GM23248 (cell line): ENCODE data around the gene LOXHD1. TPM values are rescaled to one million over a fixed set of nuclear protein-coding genes. Genes with fewer than 3 reads are reported as not detected.

Source experiments
- DNase-seq: peaks from one replicate; pipeline ENCODE4 v3.0.0-alpha.2; 2015
- H2AFZ ChIP-seq: fragments of 200-600 bp; sonication (generic); 2 replicates; pipeline ENCODE4 v1.6.1; 2016; ENCODE audit warnings: antibody characterized with exemption
- H3F3A ChIP-seq: fragments of 200-600 bp; sonication (generic); 2 replicates; pipeline ENCODE4 v1.6.1; 2016; ENCODE audit warnings: mild to moderate bottlenecking, antibody characterized with exemption, mixed run types; ENCODE audit not compliant: insufficient read depth
- H3K27ac ChIP-seq: fragments of 200-600 bp; sonication (generic); 2 replicates; pipeline ENCODE4 v1.5.1; 2016; ENCODE audit warnings: mild to moderate bottlenecking
- H3K27me3 ChIP-seq: fragments of 200-600 bp; sonication (generic); replicated peaks from 2 replicates; pipeline ENCODE4 v1.6.1; 2016; ENCODE audit warnings: mild to moderate bottlenecking; ENCODE audit not compliant: insufficient read depth
- H3K36me3 ChIP-seq: fragments of 200-600 bp; sonication (generic); 2 replicates; pipeline ENCODE4 v1.6.1; 2016; ENCODE audit warnings: low read depth, mild to moderate bottlenecking
- H3K4me1 ChIP-seq: fragments of 200-600 bp; sonication (generic); 2 replicates; pipeline ENCODE4 v1.6.1; 2016; ENCODE audit warnings: mild to moderate bottlenecking; ENCODE audit not compliant: insufficient read depth
- H3K4me2 ChIP-seq: fragments of 200-600 bp; sonication (generic); one replicate; pipeline ENCODE4 v1.6.1; 2016; ENCODE audit warnings: mild to moderate bottlenecking; ENCODE audit not compliant: unreplicated experiment
- H3K4me3 ChIP-seq: fragments of 200-600 bp; sonication (generic); 2 replicates; pipeline ENCODE4 v1.5.1; 2016; ENCODE audit warnings: mild to moderate bottlenecking
- H3K79me2 ChIP-seq: fragments of 200-600 bp; sonication (generic); 2 replicates; pipeline ENCODE4 v1.6.1; 2016; ENCODE audit warnings: mild to moderate bottlenecking; ENCODE audit not compliant: insufficient read depth
- H3K9ac ChIP-seq: fragments of 200-600 bp; sonication (generic); 2 replicates; pipeline ENCODE4 v1.6.1; 2016; ENCODE audit warnings: mild to moderate bottlenecking
- H3K9me2 ChIP-seq: fragments of 200-600 bp; sonication (generic); 2 replicates; pipeline ENCODE4 v1.6.1; 2016; ENCODE audit warnings: mixed run types, mild to moderate bottlenecking, moderate library complexity; ENCODE audit not compliant: insufficient read depth
- H3K9me3 ChIP-seq: fragments of 200-600 bp; sonication (generic); one replicate; pipeline ENCODE4 v1.6.1; 2017; ENCODE audit warnings: low read depth
- H4K20me1 ChIP-seq: fragments of 200-600 bp; sonication (generic); 2 replicates; pipeline ENCODE4 v1.6.0; 2016; ENCODE audit not compliant: insufficient read depth
- EZH2 ChIP-seq: fragments of 200-600 bp; sonication (generic); IDR thresholded peaks from 2 replicates; pipeline ENCODE4 v1.6.1; 2018; ENCODE audit warnings: antibody characterized with exemption, mild to moderate bottlenecking; ENCODE audit not compliant: insufficient read depth, poor library complexity, severe bottlenecking
- EZH2phosphoT487 ChIP-seq: fragments of 200-600 bp; sonication (generic); IDR thresholded peaks from 2 replicates; pipeline ENCODE4 v1.6.1; 2018; ENCODE audit warnings: antibody characterized with exemption, moderate library complexity, mild to moderate bottlenecking, low read depth; ENCODE audit not compliant: insufficient read depth
- WGBS, 2 experiments: methylation state at CpG; one replicate each; pipeline ENCODE4 v1.1.6; 2015 to 2017; ENCODE audit warnings: low lambda C conversion rate in 2 of 2, low coverage in 1 of 2; ENCODE audit errors: missing lambda C conversion rate in 2 of 2; 5-methylcytosine and 5-hydroxymethylcytosine counted together
- in situ Hi-C: fragments of 300-500 bp; cut with MboI; formaldehyde crosslinking; loops from 2 replicates; pipeline ENCODE4 v1.15.0; 2020
- polyA plus RNA-seq: library from polyadenylated mRNA; unstranded; fragments of >200 nt; fragmentation: Nextera tagmentation; extraction: Ambion mirVana; gene quantifications from 2 replicates; pipeline ENCODE4 v1.2.1, GENCODE V29; 2016
- total RNA-seq: library from RNA; depleted of rRNA; stranded (reverse); fragments of >200 nt; shearing (Covaris generic); gene quantifications from 2 replicates; pipeline ENCODE4 v1.2.3, GENCODE V29; 2014

Gene LOXHD1
- total and polyA plus RNA-seq, 2 experiments from 2014 or later, result not detected

GRCh38 chr18:46567196-46567595 is 89.8 kb downstream of the LOXHD1 start:
- no peaks in the 10 kb centered on the region for H3F3A ChIP-seq
- H3K4me1 ChIP-seq, result no peaks in the 10 kb centered on the region
- H3K4me2 ChIP-seq, result no peak overlapping the region
- TF ChIP-seq EZH2phosphoT487 (no peak), EZH2 (no peak)
- H3K36me3 ChIP-seq, result no peaks in the 10 kb centered on the region
- WGBS, 2 experiments, result 5 to 14% methylated on average over 2 of the region's 2 CpGs
- H3K9me2 ChIP-seq, result no peaks in the 10 kb centered on the region
- no peak overlapping the region for H2AFZ ChIP-seq
- no peaks in the 10 kb centered on the region for H4K20me1 ChIP-seq
- no peak overlapping the region for H3K27ac ChIP-seq
- H3K9ac ChIP-seq, result no peak overlapping the region
- in situ Hi-C loops, result no loop called here
- H3K9me3 ChIP-seq, result no peaks in the 10 kb centered on the region
- no peak for DNase-seq
- H3K79me2 ChIP-seq, result no peaks in the 10 kb centered on the region
- no peak overlapping the region for H3K4me3 ChIP-seq
- H3K27me3 ChIP-seq, result peaks cover 10% of the 10 kb centered on the region

GRCh38 chr18:46566111-46566510 is 90.9 kb downstream of the LOXHD1 start:
- H3K79me2 ChIP-seq, result no peaks in the 10 kb centered on the region
- no peak overlapping the region for H2AFZ ChIP-seq
- no peaks in the 10 kb centered on the region for H3F3A ChIP-seq
- 36 to 50% methylated on average over 10 of the region's 10 CpGs for WGBS, 2 experiments
- no peaks in the 10 kb centered on the region for H3K4me1 ChIP-seq
- TF ChIP-seq EZH2 (no peak), EZH2phosphoT487 (no peak)
- H3K9ac ChIP-seq, result no peak overlapping the region
- H3K27me3 ChIP-seq, result peaks cover 10% of the 10 kb centered on the region
- no peaks in the 10 kb centered on the region for H3K9me2 ChIP-seq
- no peak overlapping the region for H3K4me2 ChIP-seq
- H3K27ac ChIP-seq, result no peak overlapping the region
- no peak for DNase-seq
- H3K36me3 ChIP-seq, result no peaks in the 10 kb centered on the region
- in situ Hi-C loops, result no loop called here
- no peak overlapping the region for H3K4me3 ChIP-seq
- H4K20me1 ChIP-seq, result no peaks in the 10 kb centered on the region
- no peaks in the 10 kb centered on the region for H3K9me3 ChIP-seq

- H3K4me3 ChIP-seq, result no peak overlapping the region
- H3K4me1 ChIP-seq, result no peaks in the 10 kb centered on the region
- no peaks in the 10 kb centered on the region for H3K36me3 ChIP-seq
- WGBS, 2 experiments, result 23 to 26% methylated on average over 5 of the region's 5 CpGs
- H3K9ac ChIP-seq, result no peak overlapping the region
- no peaks in the 10 kb centered on the region for H4K20me1 ChIP-seq
- no peaks in the 10 kb centered on the region for H3K9me2 ChIP-seq
- no peaks in the 10 kb centered on the region for H3F3A ChIP-seq
- TF ChIP-seq EZH2 (no peak), EZH2phosphoT487 (no peak)
- DNase-seq, result no peak
- H2AFZ ChIP-seq, result no peak overlapping the region
- no peaks in the 10 kb centered on the region for H3K9me3 ChIP-seq
- no peak overlapping the region for H3K4me2 ChIP-seq
- in situ Hi-C loops, result no loop called here
- H3K27me3 ChIP-seq, result peaks cover 10% of the 10 kb centered on the region
- H3K27ac ChIP-seq, result no peak overlapping the region
- H3K79me2 ChIP-seq, result no peaks in the 10 kb centered on the region
Observed at GRCh38 chr18:46565256-46565655, 91.8 kb downstream of the LOXHD1 start.

GRCh38 chr18:46563317-46563716 is 93.7 kb downstream of the LOXHD1 start:
- in situ Hi-C loops, result no loop called here
- H3K27me3 ChIP-seq, result peaks cover 10% of the 10 kb centered on the region
- no peak for TF ChIP-seq EZH2phosphoT487
- no peak for TF ChIP-seq EZH2
- no peak overlapping the region for H3K9ac ChIP-seq
- no peaks in the 10 kb centered on the region for H3K9me3 ChIP-seq
- no peaks in the 10 kb centered on the region for H3K79me2 ChIP-seq
- DNase-seq, result no peak
- no peak overlapping the region for H3K4me3 ChIP-seq
- H3K4me2 ChIP-seq, result no peak overlapping the region
- H4K20me1 ChIP-seq, result no peaks in the 10 kb centered on the region
- H3F3A ChIP-seq, result no peaks in the 10 kb centered on the region
- no peaks in the 10 kb centered on the region for H3K9me2 ChIP-seq
- H3K4me1 ChIP-seq, result no peaks in the 10 kb centered on the region
- 14 to 18% methylated on average over 4 of the region's 4 CpGs for WGBS, 2 experiments
- H3K27ac ChIP-seq, result no peak overlapping the region
- H3K36me3 ChIP-seq, result no peaks in the 10 kb centered on the region
- no peak overlapping the region for H2AFZ ChIP-seq

- no peak overlapping the region for H3K9ac ChIP-seq
- H3F3A ChIP-seq, result no peaks in the 10 kb centered on the region
- no peak overlapping the region for H3K4me2 ChIP-seq
- H3K36me3 ChIP-seq, result no peaks in the 10 kb centered on the region
- H3K27me3 ChIP-seq, result peaks cover 13% of the 10 kb centered on the region
- no peaks in the 10 kb centered on the region for H3K4me1 ChIP-seq
- in situ Hi-C loops, result no loop called here
- no peak overlapping the region for H3K27ac ChIP-seq
- H3K9me3 ChIP-seq, result no peaks in the 10 kb centered on the region
- no peaks in the 10 kb centered on the region for H3K9me2 ChIP-seq
- H4K20me1 ChIP-seq, result no peaks in the 10 kb centered on the region
- no peak for DNase-seq
- no peak overlapping the region for H3K4me3 ChIP-seq
- H2AFZ ChIP-seq, result no peak overlapping the region
- WGBS, 2 experiments, result 20 to 21% methylated on average over 12 of the region's 12 CpGs
- no peak for TF ChIP-seq EZH2phosphoT487
- no peak for TF ChIP-seq EZH2
- no peaks in the 10 kb centered on the region for H3K79me2 ChIP-seq
Observed at GRCh38 chr18:46562674-46563192, 94.3 kb downstream of the LOXHD1 start.
